Upper lobe of right lung (tissue), 1 donor: ENCODE measurements around the gene KCNH4. TPM values are rescaled to one million over a fixed set of nuclear protein-coding genes. Genes with fewer than 3 reads are reported as not detected.
"Not testable (repeated sequence)": the region's sequence is repeated elsewhere in the genome, so short reads cannot be mapped to it uniquely, and the experiment has no call there.

Experiments
- ATAC-seq: fragments of 200-7000 bp; cut with Tn5 transposase; one replicate; pipeline ENCODE4 v1.9.1; 2020; ENCODE audit warnings: mild to moderate bottlenecking, moderate library complexity
- DNase-seq: peaks from one replicate; pipeline ENCODE4 v3.0.0-alpha.2; 2020
- H3K27ac ChIP-seq: fragments of 200-600 bp; one replicate; pipeline ENCODE4 v1.8.0; 2022
- H3K27me3 ChIP-seq: fragments of 200-600 bp; one replicate; pipeline ENCODE4 v1.8.0; 2022; ENCODE audit warnings: mild to moderate bottlenecking
- H3K36me3 ChIP-seq: fragments of 200-600 bp; one replicate; pipeline ENCODE4 v1.8.0; 2022
- H3K4me1 ChIP-seq: fragments of 200-600 bp; one replicate; pipeline ENCODE4 v1.8.0; 2022
- H3K4me3 ChIP-seq: fragments of 200-600 bp; one replicate; pipeline ENCODE4 v1.8.0; 2022; ENCODE audit warnings: mild to moderate bottlenecking
- H3K9me3 ChIP-seq: fragments of 200-600 bp; one replicate; pipeline ENCODE4 v1.8.0; 2022
- intact Hi-C: fragments of 100-400 bp; cut with DNase I; formaldehyde crosslinking; loops from one replicate; pipeline ENCODE4 v1.11.0; 2022
- total RNA-seq: library from RNA; stranded (reverse); fragmentation: NEBNext Ultra II Directional; extraction: Animal tissue kit (Norgen Biotek cat#: 25700); gene quantifications from one replicate; pipeline ENCODE4 v1.2.1, GENCODE V29; 2021
- TF ChIP-seq, protein P1 (sequence below): fragments of 200-600 bp; IDR thresholded peaks from one replicate; pipeline ENCODE4 v1.8.0; 2022; ENCODE audit warnings: antibody characterized with exemption
- donor health status: DM: no; HTN: yes; CAD: no; lungs with severe emphysema.

Gene KCNH4
- total RNA-seq, 1 donor from 2014 or later = 0.26 TPM

DNA sequence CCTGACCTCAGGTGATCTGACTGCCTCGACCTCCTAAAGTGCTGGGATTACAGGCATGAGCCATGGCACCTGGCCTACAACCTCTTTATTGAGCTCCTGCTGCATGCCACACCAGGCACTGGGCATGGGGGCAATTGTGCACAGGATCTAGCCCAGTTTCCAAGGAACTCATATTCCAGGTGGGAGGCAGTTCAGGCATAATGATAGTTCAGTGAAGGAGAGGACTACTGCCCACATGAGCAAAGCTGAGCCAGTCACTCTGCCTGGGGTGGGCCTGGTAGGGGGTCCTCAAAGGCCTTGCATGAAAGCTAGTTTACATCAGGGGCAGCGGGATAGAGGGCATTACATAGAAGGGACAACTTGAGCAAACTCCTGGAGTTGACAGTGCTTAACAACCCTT lies 6.9 kb upstream of the KCNH4 start:
- no peak overlapping the region for H3K4me3 ChIP-seq
- no peaks in the 10 kb centered on the region for H3K27me3 ChIP-seq
- H3K36me3 ChIP-seq = no peaks in the 10 kb centered on the region
- H3K27ac ChIP-seq = no peak overlapping the region
- TF ChIP-seq, protein P1, sequence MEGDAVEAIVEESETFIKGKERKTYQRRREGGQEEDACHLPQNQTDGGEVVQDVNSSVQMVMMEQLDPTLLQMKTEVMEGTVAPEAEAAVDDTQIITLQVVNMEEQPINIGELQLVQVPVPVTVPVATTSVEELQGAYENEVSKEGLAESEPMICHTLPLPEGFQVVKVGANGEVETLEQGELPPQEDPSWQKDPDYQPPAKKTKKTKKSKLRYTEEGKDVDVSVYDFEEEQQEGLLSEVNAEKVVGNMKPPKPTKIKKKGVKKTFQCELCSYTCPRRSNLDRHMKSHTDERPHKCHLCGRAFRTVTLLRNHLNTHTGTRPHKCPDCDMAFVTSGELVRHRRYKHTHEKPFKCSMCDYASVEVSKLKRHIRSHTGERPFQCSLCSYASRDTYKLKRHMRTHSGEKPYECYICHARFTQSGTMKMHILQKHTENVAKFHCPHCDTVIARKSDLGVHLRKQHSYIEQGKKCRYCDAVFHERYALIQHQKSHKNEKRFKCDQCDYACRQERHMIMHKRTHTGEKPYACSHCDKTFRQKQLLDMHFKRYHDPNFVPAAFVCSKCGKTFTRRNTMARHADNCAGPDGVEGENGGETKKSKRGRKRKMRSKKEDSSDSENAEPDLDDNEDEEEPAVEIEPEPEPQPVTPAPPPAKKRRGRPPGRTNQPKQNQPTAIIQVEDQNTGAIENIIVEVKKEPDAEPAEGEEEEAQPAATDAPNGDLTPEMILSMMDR = no peak
- intact Hi-C loops = no loop called here
- DNase-seq (no peak), ATAC-seq (no peak)
- no peaks in the 10 kb centered on the region for H3K9me3 ChIP-seq
- peaks cover 21% of the 10 kb centered on the region for H3K4me1 ChIP-seq

DNA sequence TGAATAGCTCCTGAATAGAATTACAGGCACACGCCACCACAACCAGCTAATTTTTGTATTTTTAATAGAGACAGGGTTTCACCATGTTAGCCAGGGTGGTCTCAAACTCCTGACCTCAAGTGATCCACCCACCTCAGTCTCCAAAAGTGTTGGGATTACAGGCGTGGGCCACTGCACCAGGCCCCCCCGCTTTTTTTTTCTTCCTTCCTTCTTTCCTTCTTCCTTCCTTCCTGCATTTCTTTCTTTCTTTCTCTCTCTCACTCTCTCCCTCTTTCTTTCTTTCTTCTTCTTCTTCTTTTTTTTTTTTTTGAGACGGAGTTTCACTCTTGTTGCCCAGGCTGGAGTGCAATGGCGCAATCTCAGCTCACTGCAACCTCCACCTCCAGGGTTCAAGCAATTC lies 5.2 kb upstream of the KCNH4 start:
- H3K9me3 ChIP-seq, ATAC-seq, H3K36me3 ChIP-seq, DNase-seq, H3K4me3 ChIP-seq, H3K27ac ChIP-seq, H3K27me3 ChIP-seq, intact Hi-C loops: not testable (repeated sequence)
- peaks cover 25% of the 10 kb centered on the region for H3K4me1 ChIP-seq

DNA sequence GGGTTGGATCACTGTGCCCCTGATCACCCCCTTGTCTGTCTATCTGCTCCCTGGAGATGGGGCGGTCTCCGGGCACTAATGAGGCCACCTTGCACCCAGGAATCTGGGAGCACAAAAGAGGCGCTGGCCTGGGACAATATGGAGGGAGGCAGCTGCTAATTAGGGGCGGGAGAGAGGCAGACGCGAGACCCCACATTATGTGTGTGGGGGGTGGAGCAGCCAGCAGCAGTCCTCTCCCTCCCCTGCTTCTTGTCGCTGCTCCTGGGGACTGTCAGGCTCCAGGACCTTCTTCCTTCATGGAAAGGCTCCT lies 4.6 kb upstream of the KCNH4 start:
- H3K27me3 ChIP-seq = peaks cover 12% of the 10 kb centered on the region
- intact Hi-C loops = no loop called here
- ATAC-seq (no peak), DNase-seq (no peak)
- no peaks in the 10 kb centered on the region for H3K9me3 ChIP-seq
- no peaks in the 10 kb centered on the region for H3K36me3 ChIP-seq
- H3K4me1 ChIP-seq = peaks cover 30% of the 10 kb centered on the region
- no peak overlapping the region for H3K4me3 ChIP-seq
- TF ChIP-seq, protein P1 = no peak
- no peak overlapping the region for H3K27ac ChIP-seq

DNA sequence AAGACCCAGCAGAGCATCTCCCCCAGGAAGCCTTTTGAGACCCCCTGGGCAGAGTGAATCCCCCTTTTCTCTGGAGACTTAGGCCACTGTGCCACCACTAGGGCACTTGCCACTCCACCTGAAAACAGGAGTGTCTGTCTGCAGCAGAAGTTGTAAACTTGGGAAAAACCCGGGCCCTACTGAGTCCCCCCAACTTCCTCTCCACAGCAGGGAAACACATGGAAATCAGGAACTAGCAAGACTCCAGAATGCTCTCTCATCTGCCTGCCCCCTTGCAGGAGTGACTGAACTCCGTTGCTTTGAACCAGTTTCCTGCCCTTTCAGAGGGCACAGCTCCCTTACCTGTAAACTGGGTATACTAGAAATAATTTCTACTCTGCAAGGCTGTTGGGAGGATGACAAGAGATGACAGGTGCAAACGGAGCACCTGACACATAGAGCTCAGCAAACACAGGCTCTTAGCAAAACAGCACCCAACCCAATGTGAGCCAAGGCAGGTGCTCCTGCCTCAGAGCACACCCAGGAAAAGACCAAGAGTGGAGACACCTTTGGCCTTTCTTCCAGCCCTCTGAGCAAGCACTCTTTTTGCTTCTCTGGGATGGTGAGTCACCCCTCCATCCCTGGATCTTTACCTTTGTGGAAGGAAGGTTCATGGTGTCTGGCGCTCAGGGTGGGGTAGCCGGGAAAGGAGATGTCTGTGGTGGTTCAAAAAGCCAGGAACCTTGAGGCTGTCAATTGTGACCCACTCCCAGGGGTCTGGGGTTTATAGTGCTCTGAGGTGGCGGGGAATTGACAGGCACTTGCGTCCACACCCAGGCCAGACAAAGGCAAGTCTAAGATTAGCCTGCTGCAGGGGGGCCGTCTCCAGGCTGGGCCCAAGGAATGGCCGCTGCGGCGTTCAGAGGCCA lies 4.0 kb upstream of the KCNH4 start, which contains the start of gene HCRT:
Gene HCRT (minus strand): TSS at position 740 of the 908 bp plus-strand sequence. CDS start 87 bp downstream, at position 653.
- peak within 1 kb of the TSS; percentile 63 for H3K4me3 ChIP-seq
- intact Hi-C loops = no loop called here
- H3K9me3 ChIP-seq = no peaks in the 10 kb centered on the region
- DNase-seq = no peak
- H3K4me1 ChIP-seq = peaks cover 33% of the 10 kb centered on the region
- no peak for ATAC-seq
- H3K36me3 ChIP-seq = no peaks in the 10 kb centered on the region
- peak within 1 kb of the TSS; percentile 72 for H3K27ac ChIP-seq
- H3K27me3 ChIP-seq = peaks cover 18% of the 10 kb centered on the region
- TF ChIP-seq, protein P1 = no peak

DNA sequence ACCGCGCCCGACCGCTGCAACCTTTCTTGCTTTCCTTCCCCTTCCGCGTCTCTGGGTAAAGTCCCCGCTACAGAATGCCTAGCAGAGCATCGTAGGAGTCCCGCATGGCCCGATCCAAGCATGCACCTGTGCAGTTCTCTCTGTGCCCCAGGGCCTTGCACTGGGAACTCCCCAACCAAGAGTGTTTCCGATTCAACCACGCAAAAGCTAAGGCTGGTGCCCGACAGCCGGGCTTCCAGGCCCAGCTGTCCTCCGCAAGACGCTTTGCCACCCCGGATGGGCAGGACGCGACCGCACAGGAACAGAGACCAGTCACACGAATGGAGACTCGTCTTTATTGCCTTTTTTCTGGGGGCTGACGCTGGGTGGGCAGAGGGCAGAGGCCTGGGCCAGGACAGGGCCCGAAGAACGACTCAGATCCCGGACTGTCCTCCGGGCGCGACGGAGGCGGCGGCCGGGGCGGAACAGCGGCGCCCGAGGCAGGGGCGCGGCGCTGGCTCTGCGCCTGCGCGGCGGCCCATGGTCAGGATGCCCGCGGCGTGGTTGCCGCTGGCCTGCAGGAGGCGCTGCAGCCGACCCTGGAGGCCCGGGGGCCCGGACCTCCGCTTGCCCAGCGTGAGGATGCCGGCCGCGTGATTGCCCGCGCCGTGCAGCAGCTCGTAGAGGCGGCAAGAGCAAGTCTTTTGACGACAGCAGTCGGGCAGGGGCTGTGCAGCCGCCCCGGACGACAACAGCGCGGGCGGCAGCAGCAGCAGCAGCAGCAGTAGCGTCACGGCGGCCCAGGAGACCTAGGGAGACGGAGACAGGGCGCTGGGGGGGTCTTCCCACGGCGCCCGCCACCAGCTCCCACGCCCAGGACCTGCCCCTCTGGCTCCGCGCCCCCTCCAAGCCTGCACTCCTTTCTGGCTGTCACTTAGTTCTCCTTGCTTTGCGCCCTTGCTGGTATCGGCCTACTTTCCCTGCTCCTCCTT lies 3.1 kb upstream of the KCNH4 start:
- intact Hi-C loops = no loop called here
- Histone ChIP-seq H3K27ac (peak overlapping the region; percentile 72), H3K4me1 (peaks cover 33% of the 10 kb centered on the region), H3K9me3 (no peaks in the 10 kb centered on the region), H3K27me3 (peaks cover 21% of the 10 kb centered on the region), H3K36me3 (no peaks in the 10 kb centered on the region), H3K4me3 (peak overlapping the region; percentile 63)
- ATAC-seq = peak; percentile 92
- TF ChIP-seq, protein P1 = peak; percentile 80
- peak; percentile 90 for DNase-seq
